A549 treated with DMSO at 1 μM for 4 hours (cell line): Measurements from ENCODE around the gene TBXA2R. TPM values are rescaled to one million over a fixed set of nuclear protein-coding genes. Genes with fewer than 3 reads are reported as not detected.

ENCODE experiments used
- total RNA-seq: library from RNA; stranded (reverse); fragments of 200-300 nt; extraction: Qiagen RNA extraction; gene quantifications from 5 replicates; pipeline ENCODE4 v1.2.3, GENCODE V29; 2022; ENCODE audit warnings: low read depth

The TBXA2R gene
- 0.59 to 1.1 TPM (median 0.65 TPM) in 5 replicates for total RNA-seq

GRCh38 chr19:3606690-3607289, at the start of gene TBXA2R:
TBXA2R (minus strand) TSS chr19:3606875; CDS start chr19:3600634, 6,241 bp downstream.

GRCh38 chr19:3626473-3627350, 20.0 kb upstream of the TBXA2R start, which contains the start of gene CACTIN:
CACTIN (minus strand) TSS chr19:3626790; CDS start chr19:3626762, 28 bp downstream.

GRCh38 chr19:3585301-3586126, 21.2 kb downstream of the TBXA2R start, which contains the start of gene GIPC3:
GIPC3 (plus strand) TSS chr19:3585478; CDS start chr19:3585598, 120 bp downstream.

GRCh38 chr19:3572855-3573161, 33.9 kb downstream of the TBXA2R start, which contains the start of gene HMG20B:
HMG20B (plus strand) TSS chr19:3572944; CDS start chr19:3573310, 366 bp downstream.

GRCh38 chr19:3557461-3558248, 49.0 kb downstream of the TBXA2R start, which contains the start of gene MFSD12:
MFSD12 (minus strand) TSS chr19:3557586; CDS start chr19:3557403, 183 bp downstream.

Other genes starting within 250 kb of the TBXA2R start
- gene NFIC, start 240.3 kb downstream of the TBXA2R start, total RNA-seq = 33.9 to 51.5 TPM (median 40.4 TPM) in 5 replicates
- 0.45 to 0.97 TPM (median 0.62 TPM) in 5 replicates for gene SMIM24, start 126.3 kb downstream of the TBXA2R start, total RNA-seq
- gene SMIM44, start 123.4 kb downstream of the TBXA2R start, total RNA-seq = not detected in 5 replicates
- 11.3 to 21.5 TPM (median 16.8 TPM) in 5 replicates for gene DOHH, start 106.2 kb downstream of the TBXA2R start, total RNA-seq
- gene FZR1, start 100.6 kb downstream of the TBXA2R start, total RNA-seq = 21.8 to 35.0 TPM (median 29.2 TPM) in 5 replicates
- gene TEKTIP1, start 67.7 kb downstream of the TBXA2R start, total RNA-seq = 0.16 TPM in 1 of 5 replicates, not detected in the others
- 137 to 186 TPM (median 169 TPM) in 5 replicates for gene MFSD12, start 49.3 kb downstream of the TBXA2R start, total RNA-seq
- gene HMG20B, start 33.9 kb downstream of the TBXA2R start, total RNA-seq = 42.1 to 71.9 TPM (median 58.4 TPM) in 5 replicates
- gene GIPC3, start 21.4 kb downstream of the TBXA2R start, total RNA-seq = 0.19 to 0.33 TPM (median 0.25 TPM) in 5 replicates
- gene CACTIN, start 19.9 kb upstream of the TBXA2R start, total RNA-seq = 12.2 to 20.1 TPM (median 18.8 TPM) in 5 replicates
- gene PIP5K1C, start 93.6 kb upstream of the TBXA2R start, total RNA-seq = 7.4 to 14.1 TPM (median 11.5 TPM) in 5 replicates
- 0.38 to 0.73 TPM (median 0.53 TPM) in 5 replicates for gene TJP3, start 101.5 kb upstream of the TBXA2R start, total RNA-seq
- 9.3 to 15.0 TPM (median 13.3 TPM) in 5 replicates for gene APBA3, start 154.8 kb upstream of the TBXA2R start, total RNA-seq
- gene MRPL54, start 155.8 kb upstream of the TBXA2R start, total RNA-seq = 61.7 to 79.2 TPM (median 66.2 TPM) in 5 replicates
- not detected in 5 replicates for gene RAX2, start 165.4 kb upstream of the TBXA2R start, total RNA-seq
- gene MATK, start 179.5 kb upstream of the TBXA2R start, total RNA-seq = 0.82 to 1.9 TPM (median 1.1 TPM) in 5 replicates